NCI-H2171 treated with DMSO at 0.1 percent for 48 hours (cell line): ENCODE measurements around the gene CLEC18C.
A peak's percentile ranks its signal among the peaks of the same experiment; 100 is the strongest.
"Not testable (repeated sequence)": the region's sequence is repeated elsewhere in the genome, so short reads cannot be mapped to it uniquely, and the experiment has no call there.

Experiments used
- DNase-seq: peaks from one replicate; lab custom pipeline; 2025; lab: John Stamatoyannopoulos, UW

The CLEC18C gene

DNA sequence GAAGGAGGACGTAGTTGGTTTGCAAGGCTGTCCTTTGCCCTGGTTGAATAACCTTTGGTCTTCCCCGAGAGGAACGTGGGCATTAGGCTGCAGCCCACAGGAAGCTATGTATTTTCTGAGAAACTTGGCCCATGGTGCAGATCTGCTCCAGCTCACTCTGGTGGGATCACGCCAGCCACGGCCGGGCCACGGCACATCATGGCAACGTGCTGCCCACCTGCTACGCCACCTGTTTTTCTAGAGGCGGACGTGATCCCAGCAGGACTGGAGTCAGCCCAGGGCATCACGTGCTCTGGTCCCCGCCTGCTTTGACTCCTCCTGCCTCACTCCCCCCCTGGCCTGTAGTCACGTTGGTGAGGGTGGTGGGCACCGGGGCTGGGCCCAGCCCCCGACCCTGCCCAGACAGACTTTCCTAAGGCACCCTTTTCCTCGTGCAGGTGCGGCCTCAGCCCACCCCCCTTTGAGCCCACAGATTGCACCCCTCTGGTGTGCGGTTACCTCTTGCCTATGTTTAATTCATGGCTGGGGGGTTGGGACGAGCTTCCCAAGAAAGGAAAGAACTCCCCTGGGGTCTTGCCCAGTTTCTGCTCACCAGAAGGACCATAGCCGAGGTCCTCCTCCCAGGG, at the start of gene CLEC18C:
TSS of gene CLEC18C (plus strand) at position 576 of the 626 bp plus-strand sequence. CDS start 492 bp downstream, outside the sequence.
- peak; percentile 22 for DNase-seq

DNA sequence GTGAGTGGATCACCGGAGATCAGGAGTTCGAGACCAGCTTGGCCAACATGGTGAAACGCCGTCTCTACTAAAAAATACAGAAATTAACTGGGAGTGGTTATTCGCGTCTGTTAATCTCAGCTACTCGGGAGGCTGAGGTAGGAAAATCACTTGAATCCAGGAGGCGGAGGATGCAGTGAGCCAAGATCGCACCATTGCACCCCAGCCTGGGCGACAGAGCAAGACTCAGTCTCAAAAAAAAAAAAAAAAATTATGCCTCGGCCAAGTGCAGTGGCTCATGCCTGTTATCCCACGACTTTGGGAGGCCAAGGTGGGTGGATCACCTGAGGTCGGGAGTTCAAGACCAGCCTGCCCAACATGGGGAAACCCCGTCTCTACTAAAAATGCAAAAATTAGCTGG, 49.8 kb upstream of the CLEC18C start:
- DNase-seq: not testable (repeated sequence)

DNA sequence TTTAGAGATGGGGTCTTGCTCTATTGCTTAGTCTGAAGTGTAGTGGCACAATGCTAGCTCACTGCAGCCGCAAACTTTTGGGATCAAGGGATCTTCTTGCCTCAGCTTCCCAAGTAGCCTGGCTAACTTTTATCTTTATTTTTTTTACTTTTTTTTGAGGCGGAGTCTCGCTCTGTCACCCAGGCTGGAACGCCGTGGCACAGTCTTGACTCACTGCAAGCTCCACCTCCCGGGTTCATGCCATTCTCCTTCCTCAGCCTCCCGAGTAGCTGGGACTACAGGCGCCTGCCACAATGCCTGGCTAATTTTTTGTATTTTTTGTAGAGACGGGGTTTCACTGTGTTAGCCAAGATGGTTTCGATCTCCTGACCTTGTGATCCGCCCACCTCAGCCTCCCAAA, 47.4 kb upstream of the CLEC18C start:
- DNase-seq: not testable (repeated sequence)

DNA sequence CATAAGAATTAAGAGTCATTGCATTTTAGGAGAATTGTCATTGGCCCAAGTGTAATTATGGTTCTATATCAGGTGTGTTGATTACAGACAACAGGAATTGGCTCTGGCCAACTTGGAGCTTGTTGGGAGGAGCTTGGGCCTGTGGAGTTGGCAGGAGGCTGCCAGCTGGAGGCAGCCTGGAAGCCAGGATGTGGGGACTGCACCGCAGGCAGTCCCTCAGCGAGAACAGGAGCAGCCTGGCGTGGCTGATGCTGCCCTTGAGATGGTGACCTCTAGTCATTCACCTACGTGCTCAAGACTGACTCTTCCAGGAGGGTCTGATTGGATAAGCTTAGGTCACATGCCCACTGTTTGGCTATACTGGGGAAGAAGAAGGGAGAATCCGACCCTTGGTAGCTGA, 45.9 kb upstream of the CLEC18C start:
- not testable (repeated sequence) for DNase-seq

DNA sequence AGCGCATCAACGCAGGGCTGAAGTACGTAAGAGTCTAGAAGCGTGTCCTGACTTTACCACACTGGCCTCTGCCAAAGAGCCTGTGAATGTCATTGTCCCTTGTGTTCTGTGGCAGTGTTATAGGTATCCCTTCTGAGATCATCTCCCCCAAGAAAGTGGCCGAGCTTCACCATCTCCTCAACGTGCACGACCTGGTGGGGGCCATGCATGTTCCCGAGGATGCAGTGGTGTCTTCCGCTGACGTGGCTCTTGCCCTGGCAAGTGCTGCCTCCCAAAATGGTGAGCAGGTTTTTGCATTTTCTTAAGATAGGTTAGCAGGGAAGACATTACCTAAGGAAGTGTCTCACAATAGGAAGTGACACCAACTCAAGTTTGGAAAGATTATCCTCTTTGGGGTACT, 44.7 kb upstream of the CLEC18C start:
- not testable (repeated sequence) for DNase-seq

DNA sequence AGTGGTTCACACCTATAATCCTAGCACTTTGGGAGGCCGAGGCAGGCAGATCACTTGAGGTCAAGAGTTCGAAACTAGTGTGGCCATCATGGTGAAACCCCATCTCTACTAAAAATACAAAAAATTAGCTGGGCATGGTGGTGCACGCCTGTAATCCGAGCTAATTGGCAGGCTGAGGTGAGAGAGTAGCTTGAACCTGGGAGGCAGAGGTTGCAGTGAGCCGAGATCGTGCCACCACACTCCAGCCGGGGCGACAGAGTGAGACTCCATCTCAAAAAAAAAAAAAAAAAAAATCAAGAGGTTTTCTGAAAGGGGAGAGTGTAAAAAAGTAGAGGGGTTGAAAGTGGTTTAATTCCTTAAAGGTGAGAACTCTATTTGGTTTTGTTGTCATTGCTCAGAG, 37.8 kb upstream of the CLEC18C start:
- not testable (repeated sequence) for DNase-seq

DNA sequence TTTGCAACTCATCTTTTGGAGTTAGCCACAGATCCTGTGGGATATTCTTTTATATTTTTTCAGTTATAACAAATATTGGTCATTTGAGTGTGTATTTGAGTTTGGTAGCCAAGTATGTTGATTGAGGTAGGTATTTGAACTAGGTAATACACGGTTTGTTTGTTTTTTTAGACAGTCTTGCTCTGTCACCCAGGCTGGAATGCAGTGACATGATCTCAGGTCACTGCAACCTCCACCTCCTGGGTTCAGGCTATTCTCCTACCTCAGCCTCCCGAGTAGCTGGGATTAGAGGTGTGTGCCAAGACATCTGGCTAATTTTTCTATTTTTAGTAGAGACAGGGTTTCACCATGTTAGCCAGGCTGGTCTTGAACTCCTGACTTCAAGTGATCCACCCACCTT, 37.0 kb upstream of the CLEC18C start:
- not testable (repeated sequence) for DNase-seq

DNA sequence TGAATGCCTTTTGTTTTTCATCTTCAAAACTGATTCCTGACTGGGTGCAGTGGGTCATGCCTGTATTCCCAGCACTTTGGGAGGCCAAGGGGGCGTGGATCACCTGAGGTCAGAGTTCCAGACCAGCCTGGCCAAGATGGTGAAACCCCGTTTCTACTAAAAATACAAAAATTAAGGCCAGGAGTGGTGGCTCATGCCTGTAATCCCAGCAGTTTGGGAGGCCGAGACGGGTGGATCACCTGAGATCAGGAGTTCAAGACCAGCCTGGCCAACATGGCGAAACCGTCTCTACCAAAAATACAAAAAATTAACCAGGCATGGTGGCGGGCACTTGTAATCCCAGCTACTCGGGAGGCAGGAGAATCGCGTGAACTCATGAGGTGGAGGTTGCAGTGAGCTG, 30.8 kb upstream of the CLEC18C start:
- DNase-seq: not testable (repeated sequence)

DNA sequence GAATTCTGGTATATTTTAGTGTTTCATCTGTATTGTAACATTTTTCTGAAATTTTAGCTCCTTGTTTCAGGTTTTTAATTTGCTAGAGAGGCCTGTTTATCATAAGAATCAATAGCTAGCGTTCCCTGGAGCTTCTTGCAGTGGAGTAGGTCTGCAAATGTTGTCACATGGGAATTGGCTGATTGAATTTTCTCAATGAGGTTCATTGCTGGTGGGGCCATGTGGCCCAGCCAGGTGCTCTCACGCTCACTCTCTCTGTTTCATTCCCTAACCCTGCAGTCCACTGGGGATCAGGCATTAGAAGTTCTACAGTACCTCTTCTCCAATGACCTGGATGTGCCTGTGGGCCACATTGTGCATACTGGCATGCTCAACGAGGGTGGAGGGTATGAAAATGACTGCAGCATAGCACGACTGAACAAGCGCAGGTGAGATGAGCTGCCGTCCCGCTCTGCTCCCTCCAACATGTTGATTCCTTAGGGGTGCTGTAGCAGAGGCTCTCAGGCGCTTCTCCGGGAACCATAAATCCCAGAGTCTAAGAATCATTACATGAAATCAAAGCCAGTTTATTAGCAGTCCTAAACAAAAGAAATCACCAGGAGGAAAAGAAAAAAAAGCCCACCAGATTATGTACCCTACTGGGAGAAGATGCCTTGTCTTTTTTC, 30.2 kb upstream of the CLEC18C start:
- DNase-seq: not testable (repeated sequence)

DNA sequence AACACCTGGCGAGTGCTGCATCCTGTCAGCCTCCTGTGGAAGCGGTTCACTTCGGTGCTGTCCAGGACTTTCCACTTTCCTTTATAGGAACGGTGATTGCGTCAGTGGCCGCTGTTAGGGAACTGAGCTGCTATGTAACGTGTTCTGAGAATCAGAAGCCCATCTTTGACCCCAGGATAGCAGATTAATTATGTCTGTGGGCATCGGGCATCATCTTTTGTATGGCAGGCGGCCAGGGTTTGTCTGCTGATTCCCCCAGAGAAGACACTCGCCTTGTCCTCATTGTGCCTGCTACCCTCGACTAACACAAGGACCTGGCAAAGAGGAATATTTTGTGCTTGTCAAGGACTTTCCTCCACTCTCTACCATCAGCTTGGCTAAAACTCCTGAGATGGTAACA, 25.7 kb upstream of the CLEC18C start:
- not testable (repeated sequence) for DNase-seq

DNA sequence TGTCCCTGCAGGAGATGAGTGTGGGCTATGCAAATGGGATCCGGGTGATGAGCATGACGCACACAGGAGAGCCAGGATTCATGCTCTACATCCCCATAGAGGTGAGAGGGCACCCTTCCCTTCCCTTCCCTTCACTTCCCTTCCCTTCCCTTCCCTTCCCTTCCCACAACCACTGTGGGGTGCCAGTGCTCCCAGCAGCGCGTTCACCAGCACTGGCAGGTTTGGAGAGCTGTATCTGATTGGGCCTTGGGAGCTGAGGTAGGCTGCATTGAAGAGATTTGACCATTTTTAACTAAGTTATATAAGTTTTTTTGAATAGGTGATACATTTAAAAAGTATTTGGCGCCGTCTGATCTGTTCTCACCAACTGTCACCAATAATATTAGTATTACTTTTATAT, 25.1 kb upstream of the CLEC18C start:
- not testable (repeated sequence) for DNase-seq

DNA sequence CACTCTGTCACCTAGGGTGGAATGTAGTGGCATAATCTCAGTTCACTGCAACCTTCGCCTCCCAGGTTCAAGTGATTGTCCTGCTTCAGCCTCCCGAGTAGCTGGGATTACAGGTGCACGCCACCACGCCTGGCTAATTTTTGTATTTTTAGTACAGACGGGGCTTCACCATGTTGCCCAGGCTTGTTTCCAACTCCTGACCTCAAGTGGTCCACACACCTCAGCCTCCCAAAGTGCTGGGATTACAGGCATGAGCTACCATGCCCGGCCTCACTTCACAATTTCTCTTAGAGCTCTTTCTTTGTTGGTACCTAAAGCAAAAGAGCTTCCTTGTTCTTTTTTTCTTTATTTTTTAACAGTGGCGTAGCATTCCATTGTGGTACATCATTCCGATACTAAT, 24.3 kb upstream of the CLEC18C start:
- DNase-seq: not testable (repeated sequence)

DNA sequence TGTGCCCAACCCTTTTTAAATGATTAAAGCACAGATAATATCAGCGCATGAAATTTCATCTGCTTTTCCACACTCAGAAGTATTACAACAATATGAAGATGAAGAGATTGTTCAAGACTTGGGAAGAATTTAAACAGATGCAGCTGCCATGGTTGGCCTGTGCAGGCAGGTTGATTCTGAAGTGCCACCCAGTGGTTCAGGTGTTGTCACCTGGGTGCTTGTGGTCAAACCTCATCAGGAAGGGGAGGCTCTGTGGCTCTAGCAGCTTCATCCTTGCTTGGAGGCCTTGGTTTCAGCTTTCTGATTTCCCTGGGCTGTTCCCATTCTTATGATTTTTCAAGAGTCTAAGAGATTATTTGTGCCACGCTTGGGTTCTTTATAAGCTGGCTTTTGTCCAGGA, 22.2 kb upstream of the CLEC18C start:
- DNase-seq: peak; percentile 69

DNA sequence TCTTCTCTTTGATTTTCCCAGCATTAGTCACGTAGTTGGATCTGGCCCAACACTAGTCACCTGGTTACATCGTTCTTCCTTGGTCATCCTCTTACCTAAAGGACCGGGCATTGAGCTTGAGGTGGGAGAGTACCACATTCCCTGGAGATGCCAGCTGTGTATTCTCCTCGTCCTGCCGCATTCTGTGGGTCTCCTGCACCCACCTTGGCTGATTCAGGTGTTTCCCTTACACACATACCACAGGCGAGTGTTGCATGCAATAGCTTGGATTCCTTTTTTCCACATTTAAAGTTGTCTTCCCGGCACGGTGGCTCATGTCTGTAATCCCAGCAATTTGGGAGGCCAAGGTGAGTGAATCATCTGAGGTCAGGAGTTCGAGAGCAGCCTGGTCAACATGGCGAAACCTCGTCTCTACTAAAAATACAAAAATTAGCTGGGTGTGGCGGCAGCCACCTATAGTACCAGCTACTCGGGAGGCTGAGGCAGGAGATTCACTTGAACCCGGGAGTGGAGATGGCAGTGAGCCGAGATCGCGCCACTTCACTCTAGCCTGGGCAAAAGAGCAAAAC, 21.6 kb upstream of the CLEC18C start:
- no peak for DNase-seq

DNA sequence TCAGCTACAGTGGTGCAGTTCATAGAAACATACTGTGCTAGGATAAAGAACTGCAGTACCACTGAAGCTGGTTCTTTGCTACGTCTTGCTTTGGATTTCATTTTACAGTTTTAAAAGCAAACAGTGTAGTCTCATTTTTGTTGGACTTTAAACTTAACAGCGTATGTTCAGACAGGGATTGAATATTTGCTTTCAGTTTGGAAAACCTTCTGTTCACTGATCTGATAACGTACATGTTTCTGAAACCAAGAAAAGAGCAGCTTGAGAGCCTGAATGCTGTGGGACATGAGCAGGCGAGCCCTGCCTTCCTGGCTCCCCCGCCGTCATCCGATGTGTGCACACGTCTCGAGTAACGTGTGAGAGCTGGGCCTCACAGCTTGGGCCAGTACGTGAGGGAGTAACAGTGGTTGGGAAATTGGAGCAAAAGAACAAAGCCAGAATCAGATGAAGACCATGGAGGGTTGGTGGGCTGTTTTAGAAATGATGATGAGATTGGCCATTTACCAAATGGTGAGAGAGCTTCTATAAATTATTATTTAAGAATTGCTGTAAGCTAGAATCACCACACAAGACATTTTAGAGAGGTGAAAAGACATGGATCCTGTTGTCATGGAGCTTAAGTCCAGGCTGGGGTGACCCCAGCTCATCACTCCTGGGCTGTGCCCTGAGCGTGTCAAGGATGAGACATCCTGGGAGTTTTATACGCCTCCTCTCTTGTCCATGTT, 20.8 kb upstream of the CLEC18C start:
- peak; percentile 11 for DNase-seq

DNA sequence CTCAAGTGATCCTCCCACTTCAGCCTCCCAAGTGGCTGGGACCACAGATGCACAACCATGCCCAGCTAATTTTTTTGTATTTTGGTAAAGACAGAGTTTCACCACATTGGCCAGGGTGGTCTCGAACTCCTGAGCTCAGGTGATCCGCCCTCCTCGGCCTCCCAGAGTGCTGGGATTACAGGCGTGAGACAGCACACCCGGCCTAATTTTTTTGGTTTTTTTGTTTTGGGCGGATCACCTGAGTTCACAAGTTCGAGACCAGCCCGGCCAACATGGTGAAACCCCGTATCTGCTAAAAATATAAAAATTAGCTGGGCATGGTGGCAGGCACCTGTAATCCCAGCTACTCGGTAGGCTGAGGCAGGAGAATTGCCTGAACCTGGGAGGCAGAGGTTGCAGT, 18.9 kb upstream of the CLEC18C start:
- not testable (repeated sequence) for DNase-seq

DNA sequence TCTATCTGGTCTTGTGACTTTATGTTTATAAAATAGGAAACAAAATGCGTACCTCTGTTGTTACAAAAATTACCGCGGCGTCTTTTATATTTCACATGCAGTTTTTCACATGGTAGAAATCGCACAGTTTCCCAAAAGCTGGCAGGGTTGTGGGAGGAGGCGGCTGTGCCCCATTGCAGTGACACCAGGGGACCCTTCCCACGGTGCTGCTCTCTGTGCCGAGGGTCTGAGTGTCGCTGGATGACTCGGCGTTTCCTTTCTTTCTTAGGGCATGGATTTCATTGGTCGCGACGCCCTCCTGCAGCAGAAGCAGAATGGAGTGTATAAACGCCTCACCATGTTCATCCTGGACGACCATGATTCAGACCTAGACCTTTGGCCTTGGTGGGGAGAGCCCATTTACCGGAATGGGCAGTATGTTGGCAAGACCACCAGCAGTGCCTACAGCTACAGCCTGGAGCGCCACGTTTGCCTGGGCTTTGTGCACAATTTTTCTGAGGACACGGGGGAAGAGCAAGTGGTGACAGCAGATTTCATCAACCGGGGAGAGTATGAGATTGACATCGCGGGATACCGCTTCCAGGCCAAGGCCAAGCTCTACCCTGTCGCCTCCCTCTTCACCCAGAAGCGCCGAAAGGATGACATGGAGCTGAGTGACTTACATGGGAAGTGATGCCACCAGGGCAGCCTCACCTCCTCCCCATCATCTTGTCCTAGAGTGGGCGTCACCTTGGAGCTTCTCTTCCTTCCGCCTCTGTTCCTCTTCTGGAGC, 17.2 kb upstream of the CLEC18C start:
- DNase-seq: no peak

DNA sequence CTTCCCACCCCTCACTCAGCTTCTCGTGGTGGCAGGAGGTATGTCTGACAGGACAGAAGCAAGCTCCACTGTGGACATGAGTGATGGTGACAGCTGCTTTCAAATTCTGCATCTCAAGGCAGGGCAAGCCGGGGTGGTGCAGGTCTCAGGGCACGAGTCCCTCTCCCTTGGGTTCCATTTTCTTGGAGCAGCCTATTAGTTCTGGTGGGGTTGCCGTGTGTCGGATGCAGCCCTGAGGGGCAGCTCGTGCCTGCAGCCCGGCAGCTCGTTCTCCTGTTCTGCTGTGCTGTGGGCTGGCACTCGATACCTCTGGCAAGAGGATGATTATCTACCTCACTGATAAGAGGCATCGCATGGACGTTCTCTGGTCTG, 16.5 kb upstream of the CLEC18C start:
- DNase-seq: no peak

DNA sequence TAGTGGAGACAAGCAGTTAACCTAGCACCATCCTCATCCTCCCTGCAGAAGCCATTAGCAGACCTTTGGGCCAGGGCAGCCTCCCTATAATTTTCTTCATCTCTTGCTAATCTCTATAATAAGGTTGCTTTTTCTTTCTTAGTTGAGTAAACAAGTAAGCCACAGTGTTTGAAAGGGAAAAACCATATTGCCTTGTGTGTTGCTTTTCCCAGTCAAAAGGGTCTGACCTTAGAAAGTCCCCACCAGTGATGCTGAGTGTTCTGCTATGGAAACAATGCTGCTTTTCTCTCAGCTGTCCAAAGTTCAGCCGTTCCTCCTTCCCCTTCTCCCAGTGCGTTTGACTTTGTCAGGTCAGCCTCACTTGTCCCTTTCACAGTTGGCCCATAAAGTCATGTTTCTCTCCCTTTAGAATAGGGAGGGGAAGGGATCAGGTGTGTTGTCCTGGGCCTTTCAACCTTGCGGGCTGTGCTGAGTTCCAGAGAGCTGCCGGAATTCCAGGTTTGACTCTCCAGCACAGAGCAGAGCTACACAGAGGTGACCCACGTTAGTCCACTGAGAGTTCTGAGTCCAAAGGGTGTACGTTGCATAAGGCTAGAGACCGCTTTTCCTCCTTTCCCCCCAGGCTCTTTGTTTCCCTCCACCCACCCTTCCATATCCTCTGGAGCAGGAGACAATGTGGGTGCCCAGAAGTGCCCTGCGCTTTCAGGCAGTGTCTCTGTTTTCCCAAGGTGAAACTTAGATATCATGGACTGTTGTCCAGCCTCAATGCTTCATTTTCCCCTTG, 15.9 kb upstream of the CLEC18C start:
- no peak for DNase-seq

DNA sequence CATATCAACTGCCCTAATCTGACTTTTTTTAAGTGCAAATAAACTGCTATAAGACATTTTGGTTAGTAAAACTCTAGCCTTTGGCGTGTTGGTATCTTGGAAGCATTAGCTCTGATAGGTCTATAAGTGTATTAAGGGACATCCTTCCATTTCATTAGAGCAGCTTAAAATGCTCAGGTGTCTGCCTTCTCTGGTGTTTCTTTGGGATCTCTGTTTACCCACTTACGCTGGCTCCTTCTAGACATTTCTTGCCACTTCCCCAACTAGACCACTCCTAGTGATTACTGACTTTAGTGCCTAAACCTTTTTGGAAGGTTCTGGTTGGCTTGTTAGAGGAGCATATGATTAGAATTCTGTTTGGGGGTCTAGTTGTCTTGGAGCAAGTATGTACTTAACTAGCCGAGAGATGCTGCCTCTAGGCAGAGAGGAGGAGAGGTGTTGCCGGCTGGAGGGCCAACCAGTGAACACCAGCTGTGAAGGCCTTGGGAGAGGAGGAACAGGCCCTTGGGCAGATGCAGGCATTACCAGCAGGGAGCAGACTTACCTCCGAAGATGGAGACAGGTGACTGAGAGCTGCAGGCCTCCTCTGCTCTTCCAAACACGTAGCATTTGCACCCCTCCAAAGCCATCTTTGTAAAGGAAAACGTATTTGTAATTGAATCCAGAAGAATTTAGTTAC, 15.2 kb upstream of the CLEC18C start:
- DNase-seq: no peak
